GM06990 (cell line): ENCODE data around the gene PSMA2.

ENCODE experiments used
- DNase-seq: peaks from one replicate; pipeline ENCODE4 v3.0.0-alpha.2; 2011; ENCODE audit not compliant: insufficient read length; ENCODE audit errors: extremely low read depth
- H3K27me3 ChIP-seq: replicated peaks from 2 replicates; pipeline ENCODE4 v1.6.0; 2011; ENCODE audit warnings: low read length; ENCODE audit not compliant: control insufficient read depth, insufficient read depth
- H3K36me3 ChIP-seq: 2 replicates; pipeline ENCODE4 v1.5.1; 2011; ENCODE audit warnings: low read length; ENCODE audit not compliant: control insufficient read depth, insufficient read depth
- H3K4me3 ChIP-seq: replicated peaks from 2 replicates; pipeline ENCODE4 v1.5.1; 2011; ENCODE audit warnings: low read depth, mild to moderate bottlenecking, control low read depth, low read length
- CTCF ChIP-seq: IDR thresholded peaks from 2 replicates; pipeline ENCODE4 v1.5.1; 2011; ENCODE audit warnings: low read length, control low read depth, mild to moderate bottlenecking, inconsistent platforms; ENCODE audit not compliant: insufficient read depth, poor library complexity, severe bottlenecking

Gene PSMA2

GRCh38 chr7:42976371-42976770 lies 44.4 kb upstream of the PSMA2 start:
- Histone ChIP-seq H3K4me3 (no peak overlapping the region), H3K27me3 (no peaks in the 10 kb centered on the region), H3K36me3 (no peaks in the 10 kb centered on the region)
- no peak for DNase-seq
- TF ChIP-seq CTCF = no peak

GRCh38 chr7:42972699-42973500 lies 40.9 kb upstream of the PSMA2 start:
- no peak for DNase-seq

GRCh38 chr7:42967391-42967790 lies 35.4 kb upstream of the PSMA2 start:
- no peaks in the 10 kb centered on the region for H3K36me3 ChIP-seq
- DNase-seq = no peak
- TF ChIP-seq CTCF = no peak

More at GRCh38 chr7:42972699-42973500, 40.9 kb upstream of the PSMA2 start:
- no peaks in the 10 kb centered on the region for H3K27me3 ChIP-seq
- TF ChIP-seq CTCF = no peak
- H3K4me3 ChIP-seq = no peak overlapping the region
- H3K36me3 ChIP-seq = no peaks in the 10 kb centered on the region

GRCh38 chr7:42964849-42965805 lies 33.2 kb upstream of the PSMA2 start:
- H3K36me3 ChIP-seq = no peaks in the 10 kb centered on the region
- no peak overlapping the region for H3K4me3 ChIP-seq
- TF ChIP-seq CTCF = no peak
- no peak for DNase-seq
- no peaks in the 10 kb centered on the region for H3K27me3 ChIP-seq

More at GRCh38 chr7:42967391-42967790, 35.4 kb upstream of the PSMA2 start:
- no peaks in the 10 kb centered on the region for H3K27me3 ChIP-seq
- H3K4me3 ChIP-seq = no peak overlapping the region

- no peaks in the 10 kb centered on the region for H3K27me3 ChIP-seq
- no peak for DNase-seq
- no peak for TF ChIP-seq CTCF
- no peaks in the 10 kb centered on the region for H3K36me3 ChIP-seq
- H3K4me3 ChIP-seq = no peak overlapping the region
Measured at GRCh38 chr7:42964293-42964692, 32.3 kb upstream of the PSMA2 start.
